ENCODE measurements around the gene FSTL3.

FSTL3 gene

GRCh38 chr19:731000-731399 lies 54.8 kb downstream of the FSTL3 start:
- Histone ChIP-seq H3K36me3 (ENCODE audit: insufficient read depth, low read length) (no peaks in the 10 kb centered on the region), H3K27ac (ENCODE audit: low read length) (no peak overlapping the region), H3K79me2 (ENCODE audit: insufficient read depth, low read length) (no peaks in the 10 kb centered on the region), H3K9ac (ENCODE audit: low read depth, low read length) (no peak overlapping the region), H3K27me3 (ENCODE audit: insufficient read depth, low read length, poor library complexity) (no peaks in the 10 kb centered on the region), H4K20me1 (ENCODE audit: insufficient read depth, low read length) (no peaks in the 10 kb centered on the region), H3K9me3 (ENCODE audit: insufficient read depth, low read length, severe bottlenecking) (no peaks in the 10 kb centered on the region), H3K4me3 (ENCODE audit: low read depth in 1 of 2, low read length in 2 of 2) (no peak overlapping the region), H2AFZ (ENCODE audit: low read depth, low read length) (no peak overlapping the region), H3K4me2 (ENCODE audit: insufficient read depth, low read length) (no peak overlapping the region), H3K4me1 (ENCODE audit: insufficient read depth, low read length) (no peaks in the 10 kb centered on the region)
- no peak for ATAC-seq (ENCODE audit: insufficient read depth, low read depth)
- TF ChIP-seq CTCF (IDR thresholded peaks at IDR 0.05; ENCODE audit: borderline replicate concordance, extremely low read depth, low read length, poor library complexity, severe bottlenecking): no peak
- no peak for TF ChIP-seq EZH2 (IDR thresholded peaks at IDR 0.05; ENCODE audit: borderline replicate concordance, low read depth, low read length, severe bottlenecking)
- no peak for DNase-seq

GRCh38 chr19:732148-733069 lies 56.2 kb downstream of the FSTL3 start:
- H3K79me2 ChIP-seq (ENCODE audit: insufficient read depth, low read length): no peaks in the 10 kb centered on the region
- H4K20me1 ChIP-seq (ENCODE audit: insufficient read depth, low read length): no peaks in the 10 kb centered on the region
- no peak overlapping the region for H3K4me3 ChIP-seq (ENCODE audit: low read depth in 1 of 2, low read length in 2 of 2)
- H3K27ac ChIP-seq (ENCODE audit: low read length): no peak overlapping the region
- no peaks in the 10 kb centered on the region for H3K27me3 ChIP-seq (ENCODE audit: insufficient read depth, low read length, poor library complexity)
- no peak for ATAC-seq (ENCODE audit: insufficient read depth, low read depth)
- no peaks in the 10 kb centered on the region for H3K9me3 ChIP-seq (ENCODE audit: insufficient read depth, low read length, severe bottlenecking)
- no peak overlapping the region for H2AFZ ChIP-seq (ENCODE audit: low read depth, low read length)
- no peak for TF ChIP-seq CTCF (IDR thresholded peaks at IDR 0.05; ENCODE audit: borderline replicate concordance, extremely low read depth, low read length, poor library complexity, severe bottlenecking)
- DNase-seq: no peak
- no peaks in the 10 kb centered on the region for H3K36me3 ChIP-seq (ENCODE audit: insufficient read depth, low read length)
- no peak overlapping the region for H3K4me2 ChIP-seq (ENCODE audit: insufficient read depth, low read length)
- H3K9ac ChIP-seq (ENCODE audit: low read depth, low read length): no peak overlapping the region
- H3K4me1 ChIP-seq (ENCODE audit: insufficient read depth, low read length): no peaks in the 10 kb centered on the region

Measured in DND-41 (cell line).